GM18508 (cell line): ENCODE results near the gene TMIE.
"Not testable (repeated sequence)": the region's sequence is repeated elsewhere in the genome, so short reads cannot be mapped to it uniquely, and the experiment has no call there.

Source experiments
- ATAC-seq: cut with Tn5 transposase; IDR thresholded peaks from one replicate; pipeline ENCODE4 v1.9.1; 2021; ENCODE audit warnings: moderate number of reproducible peaks; ENCODE audit not compliant: insufficient read depth, unreplicated experiment

The TMIE gene

DNA sequence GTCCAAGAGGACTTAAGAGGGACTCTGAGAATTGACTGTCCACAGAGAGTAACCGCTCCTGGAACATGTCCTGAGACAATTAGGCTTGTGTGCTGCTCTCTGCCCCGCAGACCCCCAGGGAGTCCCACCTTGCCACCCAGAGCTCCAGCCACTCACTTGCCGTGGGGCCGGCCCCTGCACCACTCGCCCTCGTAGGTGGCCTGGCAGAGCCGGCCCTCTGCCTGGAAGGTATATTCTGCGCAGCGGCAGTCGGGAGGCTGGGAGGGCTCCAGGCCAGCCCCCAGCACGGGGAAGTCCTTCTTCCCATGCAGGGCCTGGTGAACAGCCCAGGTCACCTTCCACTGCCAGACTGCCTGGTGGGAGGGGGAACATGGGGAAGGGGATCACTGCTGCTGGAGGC, 18.2 kb upstream of the TMIE start:
- ATAC-seq: no peak

DNA sequence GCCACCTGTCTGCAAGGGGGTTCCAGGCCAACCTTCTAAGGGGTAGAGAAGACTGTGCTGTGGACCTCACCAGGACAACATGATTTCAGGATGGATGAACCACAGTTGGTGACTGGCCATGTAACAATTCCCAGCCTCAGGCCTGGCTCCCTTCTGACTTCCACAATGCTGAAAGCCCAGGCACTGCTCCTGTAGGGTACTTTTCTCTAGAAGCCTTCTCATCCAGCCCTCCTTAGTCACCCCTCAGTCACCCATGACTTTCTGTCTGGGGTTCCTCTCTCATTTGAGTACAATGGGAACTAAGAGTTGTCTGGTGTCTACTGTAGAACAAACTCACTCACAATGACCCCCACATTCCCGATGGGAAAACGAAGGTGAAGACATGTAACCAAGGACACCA, 16.3 kb upstream of the TMIE start:
- no peak for ATAC-seq

DNA sequence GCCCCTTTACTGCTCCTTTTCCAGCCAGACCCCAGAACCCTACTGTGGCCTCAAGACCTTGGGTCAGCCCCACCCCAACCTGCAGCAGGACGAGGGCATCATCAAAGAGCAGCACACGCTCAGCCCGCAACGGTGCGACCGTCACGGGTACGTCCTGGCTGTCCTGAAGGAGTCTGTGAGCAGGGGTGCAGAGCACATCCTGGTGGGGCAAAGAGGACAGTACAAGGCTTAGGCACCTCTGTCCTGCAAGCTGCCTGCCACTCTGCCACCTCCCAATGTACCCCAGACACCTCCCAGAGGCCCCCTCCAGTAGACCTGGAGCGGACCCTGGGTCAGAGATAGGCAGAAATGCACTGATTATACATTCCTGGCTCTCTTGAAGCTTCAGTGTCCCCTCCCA, 15.7 kb upstream of the TMIE start:
- no peak for ATAC-seq

DNA sequence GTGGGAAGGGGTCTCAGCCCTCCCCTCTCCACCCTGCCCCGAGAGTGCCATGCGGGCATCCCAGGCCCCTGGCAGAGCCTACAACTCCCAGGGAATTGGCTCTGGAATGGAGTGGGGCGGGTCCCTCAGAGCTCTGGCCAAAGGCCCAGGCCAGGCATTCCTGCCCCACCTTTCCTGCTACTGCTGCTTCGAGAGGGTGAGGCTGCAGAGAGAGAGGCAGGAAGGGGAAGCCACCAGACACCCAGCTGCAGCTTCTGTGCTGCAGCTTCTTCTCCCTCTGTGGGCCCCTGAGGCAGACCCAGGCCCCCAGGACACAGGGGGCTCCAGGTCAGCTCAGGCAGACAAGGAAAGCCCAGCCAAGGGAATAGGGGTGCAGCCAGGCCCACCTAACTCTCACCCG, 10.4 kb upstream of the TMIE start:
- ATAC-seq: no peak

DNA sequence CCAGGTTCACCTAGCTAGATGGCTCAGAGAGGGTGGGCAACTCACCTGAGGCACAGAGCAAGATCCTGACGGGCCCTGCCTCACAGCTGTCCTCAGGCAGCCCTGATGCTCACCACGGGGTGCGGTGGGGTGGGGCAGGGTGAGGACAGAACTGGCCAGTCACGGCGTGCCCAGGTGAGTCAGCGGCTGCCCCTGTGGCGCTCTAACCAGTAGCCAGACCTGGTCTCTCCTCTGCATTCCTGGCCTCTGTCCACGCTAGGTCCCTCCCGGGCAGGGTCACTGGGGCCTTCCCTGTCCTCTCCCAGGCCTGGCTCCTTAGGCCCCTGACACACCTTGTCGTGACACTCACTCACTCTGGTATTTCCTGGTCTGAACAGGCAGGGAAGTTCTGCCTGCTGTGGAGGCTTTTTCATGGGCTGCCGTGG, 8.6 kb upstream of the TMIE start:
- ATAC-seq: no peak

DNA sequence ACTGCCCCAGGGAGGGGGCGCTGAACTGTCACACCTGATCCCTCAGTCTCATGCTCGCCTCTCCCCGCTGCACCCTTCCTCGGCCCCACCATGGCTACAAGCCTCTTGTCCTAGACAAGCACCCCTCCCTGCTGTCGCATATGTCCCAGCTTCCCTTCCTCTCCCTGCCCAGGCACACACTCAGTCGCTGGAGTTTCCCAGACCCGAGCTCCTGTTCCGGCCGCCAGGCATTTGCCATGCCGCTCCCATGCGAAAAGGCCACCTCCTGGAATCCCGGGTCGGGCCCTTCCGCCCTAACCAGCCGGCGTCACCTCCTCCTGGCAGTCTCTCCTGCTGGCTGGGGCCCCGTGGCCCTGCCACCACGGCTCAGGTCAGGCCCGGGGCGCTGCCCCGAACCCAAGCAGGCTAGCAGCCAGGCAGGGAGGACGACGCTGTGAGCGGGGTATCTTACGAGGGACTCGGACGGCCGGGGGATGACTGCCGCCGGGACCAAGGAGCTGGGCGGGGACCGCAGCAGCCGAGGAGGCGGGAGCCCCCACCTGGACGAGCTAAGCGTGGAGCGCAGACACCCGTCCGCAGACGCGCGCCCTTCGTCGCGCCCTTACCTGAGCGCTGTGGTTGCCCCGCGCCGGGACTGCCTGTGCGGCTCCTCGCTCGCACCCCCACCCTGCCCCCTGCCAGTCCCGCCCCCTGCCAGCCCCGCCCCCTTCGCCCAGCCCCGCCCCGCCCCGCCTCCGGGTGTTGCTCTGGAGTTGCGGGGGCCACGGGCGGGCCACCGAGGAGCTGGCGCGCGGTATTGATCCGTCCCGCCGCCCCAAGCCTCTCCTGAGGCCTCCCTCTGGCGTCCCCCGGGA, 7.9 kb upstream of the TMIE start, which contains the start of gene ALS2CL:
TSS of gene ALS2CL (minus strand) at position 642 of the 854 bp plus-strand sequence. CDS start 4,239 bp downstream, outside the sequence.
- ATAC-seq: no peak

DNA sequence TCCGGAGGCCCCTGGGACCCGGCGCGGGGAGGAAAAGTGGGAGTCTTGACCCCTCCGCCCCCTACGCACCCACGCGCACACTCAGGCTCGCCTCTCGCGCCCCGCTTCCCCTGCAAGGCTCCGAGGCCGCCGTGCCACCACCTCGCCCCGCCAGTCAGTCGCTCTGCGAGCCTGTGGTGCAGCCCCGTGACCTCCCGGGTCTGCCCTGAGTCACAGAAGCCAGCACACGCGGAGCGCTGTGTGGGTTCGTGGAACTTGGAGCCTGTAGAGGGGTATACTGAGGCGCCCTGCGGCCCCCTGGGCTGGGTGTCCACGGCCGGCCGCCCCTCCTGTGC, 7.3 kb upstream of the TMIE start:
- no peak for ATAC-seq

DNA sequence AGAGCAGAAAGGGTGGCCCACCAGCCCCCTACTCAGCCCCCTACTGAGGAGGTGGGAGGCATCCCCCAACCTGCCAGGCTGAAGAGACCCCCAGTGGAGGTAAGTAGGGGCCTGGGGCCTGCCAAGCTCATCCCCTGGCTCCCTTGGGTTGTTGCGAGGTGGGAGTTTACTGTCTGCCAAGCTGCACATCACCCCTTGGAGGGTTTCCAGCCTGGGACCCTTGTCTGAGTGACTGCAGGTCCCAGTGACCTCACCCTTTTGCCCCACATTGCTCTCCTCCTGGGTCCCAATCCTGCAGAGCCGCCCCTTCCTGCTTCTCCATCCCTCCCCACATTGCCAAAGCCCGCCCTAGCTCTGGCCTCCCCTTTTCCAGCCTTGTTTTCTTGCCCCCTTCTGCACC, 6.7 kb upstream of the TMIE start:
- no peak for ATAC-seq

DNA sequence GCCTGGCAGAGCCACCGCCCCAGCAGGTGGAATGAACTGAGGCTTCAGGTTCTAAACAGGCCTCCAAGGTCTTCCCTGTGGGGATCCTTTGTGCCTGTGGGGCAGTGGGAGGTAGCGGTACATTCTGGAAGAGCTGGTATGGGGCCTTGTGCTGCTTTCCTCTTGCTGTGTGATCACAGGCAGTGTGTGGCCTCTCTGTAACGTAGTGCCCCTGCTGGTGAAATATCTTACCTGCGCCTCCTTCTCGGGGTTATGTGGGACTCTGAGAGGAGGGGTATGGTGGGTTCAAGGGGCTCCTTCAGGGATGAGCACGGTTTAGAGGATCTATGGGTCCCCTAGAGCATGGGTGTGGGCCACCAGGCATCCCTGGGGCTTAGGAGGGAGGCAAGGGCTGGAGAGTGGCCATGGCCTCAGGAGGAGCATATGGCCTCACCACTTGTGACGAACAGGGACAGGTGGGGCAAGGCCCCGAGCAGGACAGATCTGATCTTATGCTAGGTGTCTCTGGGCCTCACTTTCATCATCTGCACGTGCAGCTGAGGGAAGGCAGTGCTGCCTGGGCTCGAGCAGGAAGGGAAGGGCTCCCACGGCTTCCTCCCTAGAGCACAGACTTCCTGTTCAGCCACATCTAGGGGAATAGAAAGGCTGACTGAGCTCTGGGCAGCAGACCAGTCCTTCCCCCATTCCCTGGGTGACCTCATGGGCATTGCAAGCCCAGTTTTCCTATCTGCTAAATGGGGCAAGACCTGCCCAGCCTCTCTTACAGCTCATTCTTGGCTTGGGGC, 5.8 kb upstream of the TMIE start:
- ATAC-seq: no peak

DNA sequence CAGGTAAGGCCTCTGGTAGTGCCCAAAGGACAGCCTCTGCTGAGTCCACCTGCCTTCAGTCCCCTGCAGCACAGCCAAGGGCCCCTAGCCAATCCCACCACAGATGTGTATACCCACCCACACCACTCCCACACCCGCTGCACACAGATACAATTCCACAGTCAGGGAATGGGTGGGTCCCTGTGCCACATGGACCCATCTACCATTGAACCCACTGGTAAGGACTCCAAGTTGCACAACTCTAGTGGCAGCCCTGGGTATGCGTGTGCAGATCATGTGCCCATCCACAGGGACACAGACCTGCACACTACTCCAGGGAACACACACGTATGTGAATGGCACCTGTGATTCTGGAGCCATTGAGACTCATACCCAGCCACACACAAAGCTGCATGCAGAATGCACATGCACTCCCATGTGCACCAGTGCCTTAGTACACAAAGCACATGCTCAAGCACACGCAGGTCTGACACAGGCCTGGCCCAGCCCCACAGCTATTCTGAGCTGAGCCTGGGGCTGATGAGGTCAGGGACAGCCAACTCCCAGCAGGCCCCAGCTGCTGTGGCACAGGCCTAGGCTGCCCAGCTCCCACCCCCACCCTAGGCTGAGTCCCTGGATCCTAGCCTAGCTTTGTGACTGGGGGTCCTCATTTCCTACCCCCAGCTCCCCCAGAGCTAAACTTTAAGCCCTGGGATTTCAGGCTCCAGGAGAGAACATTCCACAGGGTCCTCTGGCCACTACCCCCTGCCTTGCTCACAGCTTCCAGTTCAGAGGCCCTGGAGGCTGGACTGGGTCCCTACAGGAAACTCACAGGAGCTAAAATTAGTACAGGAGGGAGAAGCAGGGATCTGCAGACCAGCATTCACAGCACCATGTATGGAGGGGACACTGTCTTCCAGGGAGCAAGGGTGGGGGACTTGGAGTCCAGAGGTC, 5.0 kb upstream of the TMIE start:
- no peak for ATAC-seq

DNA sequence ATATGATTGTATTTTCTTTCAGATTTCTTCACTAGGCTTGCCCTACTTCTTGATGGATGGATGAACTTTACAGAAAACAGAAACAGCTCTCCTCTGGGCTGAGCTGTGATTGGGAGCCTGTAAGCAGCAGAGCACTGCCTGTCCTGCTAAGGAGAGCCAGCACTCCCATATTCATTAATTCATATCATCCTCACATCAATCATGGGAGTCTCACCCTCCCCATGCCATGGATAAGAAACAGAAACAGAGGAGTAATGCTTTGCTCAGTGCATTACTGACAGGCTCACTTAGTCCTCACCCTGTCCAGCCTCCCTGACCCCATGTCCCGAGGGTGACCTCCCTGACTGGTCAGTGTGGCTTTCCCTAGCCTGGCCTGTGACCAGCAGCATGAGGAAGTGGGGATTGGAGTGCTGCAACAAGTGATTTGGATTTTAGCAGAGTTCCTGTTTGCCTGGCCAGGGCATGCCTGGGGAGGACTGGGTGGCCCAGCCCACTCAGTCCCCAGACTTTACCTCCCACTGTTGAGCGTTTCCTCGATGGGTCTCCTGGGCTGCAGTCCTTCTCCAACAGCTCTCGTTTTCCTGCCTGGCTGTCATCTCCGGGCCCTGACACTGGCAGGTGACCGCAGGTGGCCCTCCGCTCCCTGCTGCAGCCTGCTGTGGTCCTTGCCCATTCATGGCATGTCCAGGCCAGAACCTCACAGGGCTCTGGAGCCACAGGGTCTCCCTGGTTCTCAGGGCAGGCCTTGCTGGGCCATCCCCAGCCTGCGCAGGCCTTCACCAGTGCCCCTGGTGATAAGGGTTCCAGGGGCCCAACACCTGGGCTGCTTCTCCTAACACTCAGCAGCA, 1.3 kb upstream of the TMIE start:
- ATAC-seq: no peak

DNA sequence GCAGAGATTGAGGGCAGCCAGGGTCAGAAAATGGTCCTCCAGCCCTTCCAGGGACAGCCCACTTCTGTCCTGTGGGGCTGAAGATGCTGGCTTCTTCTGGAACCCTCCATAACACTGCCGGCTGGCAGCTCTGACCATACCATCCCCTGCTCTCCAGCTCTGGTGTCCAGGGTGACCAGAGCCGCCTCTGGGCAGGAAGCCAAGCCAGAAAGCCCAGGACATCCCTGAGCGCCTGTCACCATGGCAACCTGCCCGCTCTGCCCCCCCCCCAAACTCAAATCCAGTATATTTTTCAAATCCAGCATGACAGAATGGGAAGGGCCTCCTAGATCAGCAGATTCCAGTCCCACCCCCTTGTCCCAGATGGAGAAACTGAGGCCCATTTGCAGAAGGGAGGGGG, 420 bp upstream of the TMIE start:
- no peak for ATAC-seq

DNA sequence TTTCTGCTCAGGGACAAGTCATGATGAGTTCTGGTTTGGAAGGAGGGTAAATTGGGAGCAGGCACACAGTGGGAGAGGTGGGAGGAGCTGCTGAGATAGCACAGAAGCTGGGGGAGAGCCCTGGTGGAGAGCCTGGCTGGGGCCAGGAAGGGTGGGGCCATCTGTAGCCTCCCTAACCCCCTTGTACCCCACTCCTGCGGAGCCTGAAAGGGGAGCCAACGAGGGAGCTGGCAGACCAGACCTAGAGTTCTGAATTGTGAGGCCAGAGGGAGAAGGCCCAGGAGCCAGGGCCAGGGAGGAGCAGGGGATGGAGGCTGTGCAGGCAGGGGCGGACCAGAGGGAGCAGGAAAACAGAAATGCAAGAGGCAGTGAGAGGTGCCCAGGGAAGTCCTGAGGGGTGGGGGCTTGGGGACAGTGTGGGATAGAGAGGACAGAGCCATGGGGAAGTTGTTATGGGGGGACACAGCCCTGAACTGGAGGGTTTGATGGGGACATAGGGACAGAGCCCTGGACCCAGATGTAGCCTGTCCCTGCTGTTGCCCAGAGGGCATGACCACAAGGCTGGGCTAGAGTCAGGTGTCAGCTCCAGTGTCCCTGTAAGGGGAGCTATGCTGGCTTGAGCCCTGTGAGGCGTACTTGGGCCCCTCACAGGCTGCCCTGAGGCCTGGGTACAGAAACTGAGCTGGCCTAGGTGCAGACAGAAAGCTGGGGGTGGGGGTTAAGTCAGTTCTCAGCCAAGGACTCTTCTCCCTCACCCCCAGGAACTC, 1.2 kb downstream of the TMIE start:
- no peak for ATAC-seq

DNA sequence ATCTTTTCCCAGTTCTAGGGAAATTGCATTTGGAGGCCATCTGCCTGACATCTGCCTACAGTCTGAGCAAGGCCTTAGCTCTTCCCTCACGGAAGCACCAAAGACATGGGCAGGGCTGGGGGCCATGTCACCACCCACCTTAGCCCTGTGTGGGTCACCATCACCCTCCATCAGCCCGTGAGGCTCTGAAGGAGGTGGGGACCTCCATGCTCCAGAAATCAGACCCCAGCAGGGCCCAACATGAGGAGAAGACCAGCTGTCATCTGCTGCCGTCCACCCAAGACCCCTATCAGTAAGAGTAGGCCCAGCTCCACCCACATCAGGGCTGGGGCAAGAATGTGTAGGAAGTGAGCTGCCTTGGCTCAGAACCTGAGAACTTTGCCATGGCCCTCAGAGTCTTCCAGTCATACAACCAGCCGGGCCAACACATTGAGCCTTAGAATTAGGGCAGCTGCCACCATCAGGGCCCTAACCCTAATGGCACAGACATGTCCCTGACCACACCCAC, 1.9 kb downstream of the TMIE start:
- no peak for ATAC-seq

DNA sequence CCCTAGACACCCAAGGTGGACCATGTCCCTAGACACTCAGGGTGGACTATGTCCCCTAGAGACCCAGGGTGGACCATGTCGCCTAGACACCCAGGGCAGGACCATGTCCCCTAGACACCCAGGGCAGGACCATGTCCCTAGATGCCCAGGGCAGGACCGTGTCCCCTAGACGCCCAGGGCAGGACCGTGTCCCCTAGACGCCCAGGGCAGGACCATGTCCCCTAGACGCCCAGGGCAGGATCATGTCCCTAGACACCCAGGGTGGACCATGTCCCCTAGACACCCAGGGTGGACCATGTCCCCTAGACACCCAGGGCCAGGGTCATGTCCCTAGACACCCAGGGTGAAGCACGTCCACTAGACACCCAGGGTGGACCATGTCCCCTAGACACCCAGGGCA, 3.2 kb downstream of the TMIE start:
- not testable (repeated sequence) for ATAC-seq

DNA sequence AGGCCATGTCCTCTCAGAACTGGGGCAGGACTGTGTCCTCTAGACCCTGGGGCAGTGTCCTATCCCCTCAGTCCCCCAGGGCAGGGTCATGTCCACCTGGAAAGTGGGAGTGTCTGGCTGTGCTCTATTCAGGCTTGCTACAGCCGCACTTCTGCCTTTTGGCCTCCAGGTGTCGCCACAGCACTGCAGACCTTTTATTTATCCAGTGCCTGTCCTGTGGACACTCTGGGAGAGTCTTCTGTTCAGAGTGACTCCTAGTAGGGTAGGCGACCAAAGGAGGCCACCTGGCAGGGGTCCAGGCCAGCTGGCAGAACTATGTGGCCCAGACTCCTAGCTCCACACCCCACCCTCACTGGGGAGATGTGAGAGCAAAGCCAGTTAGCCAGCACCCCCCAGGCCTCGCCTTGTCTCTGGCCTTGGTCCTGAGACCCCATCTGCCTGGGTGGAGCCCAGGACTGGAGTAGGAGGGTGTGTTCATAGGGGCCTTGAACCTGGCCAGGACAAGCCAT, 3.9 kb downstream of the TMIE start:
- ATAC-seq: no peak

DNA sequence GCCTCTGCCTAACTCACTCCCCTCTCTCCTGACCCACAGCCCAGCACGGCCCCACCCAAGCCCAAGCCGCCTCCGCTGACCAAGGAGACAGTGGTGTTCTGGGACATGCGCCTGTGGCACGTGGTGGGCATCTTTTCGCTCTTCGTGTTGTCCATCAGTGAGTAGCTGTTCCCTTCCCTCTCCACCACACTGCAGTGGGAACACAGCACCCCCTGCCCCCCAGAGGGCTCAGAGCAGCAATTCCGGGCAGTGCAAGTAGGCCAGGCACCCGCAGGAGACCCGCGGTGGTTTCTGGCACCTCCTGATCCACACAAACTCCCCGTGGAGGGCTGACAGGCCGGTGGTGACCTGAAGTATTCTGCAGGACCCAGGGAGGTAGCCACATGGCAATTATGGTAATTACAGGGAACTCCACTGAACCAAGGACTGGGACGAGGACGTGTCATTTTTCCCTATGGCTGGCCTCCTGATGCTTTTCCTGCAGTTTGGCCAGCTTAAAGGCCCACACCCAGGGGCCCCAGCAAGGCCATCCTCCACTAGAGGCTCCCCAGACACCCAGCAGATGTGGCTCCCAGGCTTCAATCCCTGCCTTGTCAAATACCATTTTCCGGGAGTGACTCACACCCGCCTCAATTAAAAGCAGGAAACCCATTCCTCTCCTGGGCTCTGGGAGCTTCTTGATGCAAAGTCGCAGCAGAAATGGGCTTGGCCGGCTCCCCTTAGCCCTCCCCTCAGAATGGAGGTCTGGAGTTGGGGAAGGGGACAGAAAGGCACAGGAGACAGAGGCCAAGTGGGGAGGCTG, 4.8 kb downstream of the TMIE start:
- no peak for ATAC-seq
